ENCODE results near the gene MARVELD1. TPM values are rescaled to one million over a fixed set of nuclear protein-coding genes. Genes with fewer than 3 reads are reported as not detected.

Gene MARVELD1
- total RNA-seq, 5 donors from 2014 or later (not counting 1 experiment from before 2014, with no cell fraction given), result 1.3 to 2.4 (median 1.5) TPM

DNA sequence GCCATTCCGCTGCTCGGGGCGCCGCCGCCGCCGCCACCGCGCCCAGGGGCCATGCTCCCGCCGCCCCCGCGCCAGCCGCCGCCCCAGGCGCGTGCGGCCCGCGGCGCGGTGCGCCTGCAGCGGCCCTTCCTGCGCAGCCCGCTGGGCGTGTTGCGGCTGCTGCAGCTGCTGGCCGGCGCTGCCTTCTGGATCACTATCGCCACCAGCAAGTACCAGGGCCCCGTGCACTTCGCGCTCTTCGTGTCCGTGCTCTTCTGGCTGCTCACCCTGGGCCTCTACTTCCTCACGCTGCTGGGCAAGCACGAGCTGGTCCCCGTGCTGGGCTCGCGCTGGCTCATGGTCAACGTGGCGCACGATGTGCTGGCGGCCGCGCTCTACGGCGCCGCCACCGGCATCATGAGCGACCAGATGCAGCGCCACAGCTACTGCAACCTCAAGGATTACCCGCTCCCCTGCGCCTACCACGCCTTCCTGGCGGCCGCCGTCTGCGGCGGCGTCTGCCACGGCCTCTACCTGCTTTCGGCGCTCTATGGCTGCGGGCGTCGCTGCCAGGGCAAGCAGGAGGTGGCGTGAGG lies 383 bp downstream of the MARVELD1 start:
- CTCF ChIA-PET, result interaction anchor here in 1 of 2 donors (0.8 to 1.0 kb wide), 2 partner anchors 22 to 27 kb away, joined by 3 to 5 read pairs; partner anchors contain the start of genes AVPI1 and ZFYVE27

DNA sequence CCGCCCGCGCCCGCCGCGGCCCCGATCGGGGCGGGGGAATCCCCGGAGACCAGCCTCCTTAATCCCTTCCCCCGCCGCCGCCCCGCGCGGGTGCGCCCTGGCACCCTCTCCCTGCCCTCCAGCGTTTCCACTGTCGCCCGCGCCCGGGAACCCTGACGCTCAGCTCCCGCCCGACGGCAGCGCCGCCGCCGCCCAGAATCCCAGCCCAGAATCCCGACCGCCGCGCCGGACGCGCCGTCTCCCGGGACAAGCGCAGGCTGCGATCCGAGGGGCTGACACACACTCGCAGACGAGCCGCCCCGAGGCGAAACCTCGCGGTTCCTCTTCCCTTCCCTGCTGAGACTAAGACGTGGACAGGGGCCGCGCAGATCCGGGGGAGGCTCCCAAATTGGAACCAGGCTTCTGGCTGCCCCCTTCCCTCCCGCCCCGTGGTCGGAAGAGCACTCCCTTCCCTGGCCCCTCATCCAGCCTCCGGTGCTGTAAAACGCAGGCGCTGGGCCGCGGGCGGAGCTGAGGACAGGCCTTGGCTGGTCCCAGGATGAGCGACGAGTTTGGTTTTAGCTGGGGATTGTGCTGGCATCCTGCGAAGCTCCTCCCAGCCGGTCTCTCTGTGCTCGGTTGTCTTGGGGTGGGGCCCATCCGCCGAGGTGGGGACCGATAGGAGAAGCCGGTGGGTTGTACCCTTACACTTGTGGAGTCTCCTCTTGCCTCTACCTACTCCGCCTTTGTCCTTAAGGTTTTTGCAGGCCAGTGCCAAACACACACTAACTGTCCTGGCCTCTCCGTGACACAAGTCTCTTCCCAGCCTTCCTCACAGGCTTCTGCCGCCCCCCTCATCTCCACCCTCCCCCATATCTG lies 1.1 kb downstream of the MARVELD1 start:
- no peaks in the 10 kb centered on the region for H3K36me3 ChIP-seq (ENCODE audit: control insufficient read depth in 2 of 2, extremely low read depth in 1 of 2, insufficient read depth in 1 of 2, low read length in 1 of 2)
- H3K27me3 ChIP-seq (replicated peaks in 1 of 2; ENCODE audit: control insufficient read depth in 2 of 2, extremely low read depth in 1 of 2, insufficient read depth in 2 of 2, low read length in 1 of 2), result peaks cover 0 to 46% of the 10 kb centered on the region in 2 experiments
- ATAC-seq (replicated peaks in 1 of 4) (peak; percentile 11 to 31 (median 16)), DNase-seq (peak in 6 of 35 experiments; percentile 2 to 32 (median 16))
- H3K9me3 ChIP-seq, result no peaks in the 10 kb centered on the region
- WGBS (ENCODE audit: insufficient coverage), result 9% methylated on average over 69 of the region's 74 CpGs
- H3K4me3 Mint-ChIP-seq, result peak overlapping the region; percentile 96 to 98 (median 97)
- no peak overlapping the region for H3K27ac ChIP-seq (ENCODE audit: low read length)
- peaks cover 4 to 16% of the 10 kb centered on the region in 2 experiments for H3K4me1 ChIP-seq (ENCODE audit: control insufficient read depth in 1 of 2, extremely low read depth in 1 of 2, insufficient read depth in 2 of 2, low read length in 2 of 2)
- POLR2A ChIA-PET, result interaction anchor here in 1 of 2 donors (0.5 kb wide), 1 partner anchor 116 kb away, joined by 3 read pairs; no protein-coding TSS in a partner anchor
- peaks cover 13 to 15% (median 15%) of the 10 kb centered on the region in 3 donors for H3K4me1 Mint-ChIP-seq
- H3K9me3 Mint-ChIP-seq, result no peaks in the 10 kb centered on the region
- no peak overlapping the region for H3K27ac Mint-ChIP-seq
- H3K27me3 Mint-ChIP-seq, result peaks cover 7 to 23% of the 10 kb centered on the region in 2 donors
- H3K4me3 ChIP-seq (ENCODE audit: control insufficient read depth in 1 of 2, extremely low read depth in 1 of 2, low read length in 1 of 2), result peak overlapping the region; percentile 32 to 75
- no peaks in the 10 kb centered on the region for H3K36me3 Mint-ChIP-seq
- CTCF ChIA-PET, result interaction anchor here in 1 of 2 donors (0.7 to 1.0 kb wide), 4 partner anchors 13 to 38 kb away, joined by 3 to 5 read pairs (median 3); partner anchors contain the start of genes AVPI1 and ZFYVE27

More for the DNA sequence above, 383 bp downstream of the MARVELD1 start:
- Histone ChIP-seq H3K27ac (ENCODE audit: low read length) (no peak overlapping the region), H3K9me3 (no peaks in the 10 kb centered on the region), H3K4me3 (ENCODE audit: control insufficient read depth in 1 of 2, extremely low read depth in 1 of 2, low read length in 1 of 2) (peak overlapping the region; percentile 63 to 75), H3K27me3 (replicated peaks in 1 of 2; ENCODE audit: control insufficient read depth in 2 of 2, extremely low read depth in 1 of 2, insufficient read depth in 2 of 2, low read length in 1 of 2) (peaks cover 0 to 49% of the 10 kb centered on the region in 2 experiments), H3K4me1 (ENCODE audit: control insufficient read depth in 1 of 2, extremely low read depth in 1 of 2, insufficient read depth in 2 of 2, low read length in 2 of 2) (peaks cover 4 to 16% of the 10 kb centered on the region in 2 experiments), H3K36me3 (ENCODE audit: control insufficient read depth in 2 of 2, extremely low read depth in 1 of 2, insufficient read depth in 1 of 2, low read length in 1 of 2) (no peaks in the 10 kb centered on the region)
- ATAC-seq (replicated peaks in 1 of 4) (peak; percentile 80 to 88 (median 86)), DNase-seq (peak in 31 of 35 experiments; percentile 7 to 75 (median 35))
- Mint-ChIP-seq H3K27me3 (peaks cover 13 to 30% of the 10 kb centered on the region in 2 donors), H3K4me1 (peaks cover 13 to 21% (median 18%) of the 10 kb centered on the region in 3 donors), H3K36me3 (no peaks in the 10 kb centered on the region), H3K4me3 (peak overlapping the region; percentile 96 to 98 (median 97)), H3K27ac (peak overlapping the region in 1 of 2 donors; percentile 44), H3K9me3 (no peaks in the 10 kb centered on the region)
- under 1% methylated on average over 69 of the region's 69 CpGs for WGBS (ENCODE audit: insufficient coverage)
- POLR2A ChIA-PET, result interaction anchor here in 1 of 2 donors (0.5 kb wide), 1 partner anchor 117 kb away, joined by 3 read pairs; no protein-coding TSS in a partner anchor

DNA sequence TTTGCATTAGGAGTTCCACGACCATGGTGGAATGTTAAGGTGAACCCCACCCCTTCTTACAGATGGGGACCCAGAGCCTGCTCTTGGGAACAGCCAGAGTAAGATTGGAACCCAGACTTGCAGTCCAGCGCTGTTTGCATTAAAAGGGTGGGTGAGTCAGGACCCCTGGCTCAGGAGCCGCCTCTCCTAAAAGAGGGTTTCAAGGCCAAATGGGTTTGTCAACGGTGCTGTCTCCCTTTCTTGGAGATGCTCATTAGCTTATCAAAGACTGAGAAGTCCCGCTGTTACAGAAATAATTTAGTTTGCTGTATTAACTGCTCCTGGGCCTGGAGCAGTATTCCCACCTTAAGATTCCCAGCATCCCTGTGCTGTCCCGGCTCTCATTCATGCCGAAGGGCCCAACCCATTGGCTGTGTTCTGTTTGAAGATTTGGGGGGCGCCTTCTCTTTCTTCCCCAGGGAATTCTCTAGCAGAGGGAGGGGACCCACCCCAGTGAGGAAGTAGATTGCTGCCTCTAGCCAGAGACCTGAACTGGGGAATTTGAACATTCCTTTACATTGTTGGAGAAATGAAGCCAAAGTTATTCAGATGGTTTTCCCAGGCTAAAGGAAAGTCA lies 1.8 kb downstream of the MARVELD1 start:
- Mint-ChIP-seq H3K36me3 (no peaks in the 10 kb centered on the region), H3K9me3 (no peaks in the 10 kb centered on the region), H3K4me1 (peaks cover 13 to 15% (median 15%) of the 10 kb centered on the region in 3 donors), H3K27me3 (peaks cover 5 to 16% of the 10 kb centered on the region in 2 donors), H3K4me3 (peak overlapping the region; percentile 96 to 98 (median 97)), H3K27ac (no peak overlapping the region)
- Histone ChIP-seq H3K4me3 (ENCODE audit: control insufficient read depth in 1 of 2, extremely low read depth in 1 of 2, low read length in 1 of 2) (no peak overlapping the region), H3K27me3 (replicated peaks in 1 of 2; ENCODE audit: control insufficient read depth in 2 of 2, extremely low read depth in 1 of 2, insufficient read depth in 2 of 2, low read length in 1 of 2) (peaks cover 0 to 39% of the 10 kb centered on the region in 2 experiments), H3K36me3 (ENCODE audit: control insufficient read depth in 2 of 2, extremely low read depth in 1 of 2, insufficient read depth in 1 of 2, low read length in 1 of 2) (no peaks in the 10 kb centered on the region), H3K9me3 (no peaks in the 10 kb centered on the region), H3K4me1 (ENCODE audit: control insufficient read depth in 1 of 2, extremely low read depth in 1 of 2, insufficient read depth in 2 of 2, low read length in 2 of 2) (peaks cover 4 to 16% of the 10 kb centered on the region in 2 experiments), H3K27ac (ENCODE audit: low read length) (no peak overlapping the region)
- POLR2A ChIA-PET, result no interaction called here
- DNase-seq, result no peak
- no peak for ATAC-seq (replicated peaks in 1 of 4)
- CTCF ChIA-PET, result interaction anchor here in 1 of 2 donors (0.7 to 1.0 kb wide), 2 partner anchors 14 to 39 kb away, joined by 3 read pairs; no protein-coding TSS in a partner anchor
- WGBS (ENCODE audit: insufficient coverage), result 93% methylated on average over 3 of the region's 8 CpGs

DNA sequence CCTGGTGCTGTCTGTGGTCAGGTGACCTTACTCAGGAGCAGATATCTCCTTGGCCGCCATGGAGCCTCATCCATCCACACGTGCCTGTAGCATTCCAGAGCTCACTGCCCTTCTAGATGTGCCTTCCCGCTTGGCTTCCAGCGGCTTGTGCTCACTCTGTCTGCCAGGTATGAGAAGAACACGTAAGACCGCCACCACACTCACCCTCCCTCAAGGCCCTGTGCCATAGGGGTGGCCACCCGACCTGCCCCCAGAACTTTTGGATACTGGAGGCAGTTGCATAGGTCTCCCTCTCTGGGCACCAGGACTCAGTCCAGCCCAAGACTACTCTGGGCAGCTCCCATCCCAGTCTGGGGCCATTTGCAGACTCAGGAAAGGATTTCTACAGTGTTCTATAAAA lies 4.1 kb downstream of the MARVELD1 start:
- POLR2A ChIA-PET, result no interaction called here
- DNase-seq (no peak), ATAC-seq (replicated peaks in 1 of 4) (no peak)
- Histone ChIP-seq H3K9me3 (no peaks in the 10 kb centered on the region), H3K27ac (ENCODE audit: low read length) (no peak overlapping the region), H3K36me3 (ENCODE audit: control insufficient read depth in 2 of 2, extremely low read depth in 1 of 2, insufficient read depth in 1 of 2, low read length in 1 of 2) (no peaks in the 10 kb centered on the region), H3K4me1 (ENCODE audit: control insufficient read depth in 1 of 2, extremely low read depth in 1 of 2, insufficient read depth in 2 of 2, low read length in 2 of 2) (peaks cover 4 to 16% of the 10 kb centered on the region in 2 experiments), H3K4me3 (ENCODE audit: control insufficient read depth in 1 of 2, extremely low read depth in 1 of 2, low read length in 1 of 2) (no peak overlapping the region), H3K27me3 (replicated peaks in 1 of 2; ENCODE audit: control insufficient read depth in 2 of 2, extremely low read depth in 1 of 2, insufficient read depth in 2 of 2, low read length in 1 of 2) (peaks cover 0 to 24% of the 10 kb centered on the region in 2 experiments)
- 79% methylated on average over 4 of the region's 7 CpGs for WGBS (ENCODE audit: insufficient coverage)
- Mint-ChIP-seq H3K27ac (no peak overlapping the region), H3K27me3 (peaks cover 5 to 10% of the 10 kb centered on the region in 2 donors), H3K36me3 (no peaks in the 10 kb centered on the region), H3K4me1 (peaks cover 10 to 14% (median 12%) of the 10 kb centered on the region in 3 donors), H3K4me3 (no peak overlapping the region), H3K9me3 (no peaks in the 10 kb centered on the region)
- CTCF ChIA-PET, result no interaction called here

DNA sequence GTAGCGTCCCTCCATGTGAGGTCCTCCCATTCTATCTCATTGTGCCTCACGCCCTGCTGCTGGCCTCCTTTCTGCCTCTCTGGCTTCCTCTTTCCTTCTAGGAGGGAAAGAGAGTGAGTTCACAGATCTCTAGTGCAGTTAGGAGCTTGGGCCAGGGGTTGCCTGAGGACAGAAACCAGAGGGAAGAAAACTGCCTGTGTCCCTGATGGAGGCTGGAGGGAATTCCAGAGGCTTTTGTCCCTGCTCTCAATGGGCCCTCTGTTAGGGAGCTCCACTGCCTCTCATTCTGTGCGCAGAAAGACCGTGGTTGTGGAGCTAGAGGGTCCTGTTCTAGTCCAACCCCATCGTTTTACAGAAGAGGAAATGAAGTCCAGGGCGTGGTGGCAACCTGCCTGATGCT lies 4.6 kb downstream of the MARVELD1 start:
- Histone ChIP-seq H3K27ac (ENCODE audit: low read length) (no peak overlapping the region), H3K4me3 (ENCODE audit: control insufficient read depth in 1 of 2, extremely low read depth in 1 of 2, low read length in 1 of 2) (no peak overlapping the region), H3K4me1 (ENCODE audit: control insufficient read depth in 1 of 2, extremely low read depth in 1 of 2, insufficient read depth in 2 of 2, low read length in 2 of 2) (peaks cover 2 to 12% of the 10 kb centered on the region in 2 experiments), H3K36me3 (ENCODE audit: control insufficient read depth in 2 of 2, extremely low read depth in 1 of 2, insufficient read depth in 1 of 2, low read length in 1 of 2) (no peaks in the 10 kb centered on the region), H3K27me3 (replicated peaks in 1 of 2; ENCODE audit: control insufficient read depth in 2 of 2, extremely low read depth in 1 of 2, insufficient read depth in 2 of 2, low read length in 1 of 2) (peaks cover 0 to 19% of the 10 kb centered on the region in 2 experiments), H3K9me3 (no peaks in the 10 kb centered on the region)
- 90% methylated on average over 3 of the region's 6 CpGs for WGBS (ENCODE audit: insufficient coverage)
- Mint-ChIP-seq H3K9me3 (no peaks in the 10 kb centered on the region), H3K27ac (no peak overlapping the region), H3K36me3 (no peaks in the 10 kb centered on the region), H3K27me3 (peaks cover 0 to 5% of the 10 kb centered on the region in 2 donors), H3K4me1 (peaks cover 5 to 9% (median 7%) of the 10 kb centered on the region in 3 donors), H3K4me3 (no peak overlapping the region)
- DNase-seq (no peak), ATAC-seq (replicated peaks in 1 of 4) (no peak)
- CTCF ChIA-PET, result interaction anchor here in 1 of 2 donors (0.8 kb wide), 1 partner anchor 1085 kb away, joined by 3 read pairs; no protein-coding TSS in a partner anchor
- POLR2A ChIA-PET, result interaction anchor here in 1 of 2 donors (0.6 kb wide), 1 partner anchor 23 kb away, joined by 4 read pairs; no protein-coding TSS in a partner anchor
